ENCODE data around the gene FAM177B.

- TF ChIP-seq SP1 (IDR thresholded peaks at IDR 0.05) (no peak), NFRKB (IDR thresholded peaks at IDR 0.05) (no peak), LEF1 (IDR thresholded peaks at IDR 0.05; ENCODE audit: borderline replicate concordance) (no peak), HDGF (IDR thresholded peaks at IDR 0.05; ENCODE audit: borderline replicate concordance) (no peak), FOXK2 (IDR thresholded peaks at IDR 0.05) (no peak), FOXM1 (IDR thresholded peaks at IDR 0.05; ENCODE audit: borderline replicate concordance) (no peak), BHLHE40 (IDR thresholded peaks at IDR 0.05; ENCODE audit: borderline replicate concordance) (no peak), ARNT (IDR thresholded peaks at IDR 0.05) (no peak), ELF4 (IDR thresholded peaks at IDR 0.05) (no peak)
Observed at GRCh38 chr1:222783051-222783450, 46.0 kb downstream of the FAM177B start.

Measured in HEK293T (cell line).